ENCODE data around the gene SYNRG.
A peak's percentile ranks its signal among the peaks of the same experiment; 100 is the strongest.

Gene SYNRG

DNA sequence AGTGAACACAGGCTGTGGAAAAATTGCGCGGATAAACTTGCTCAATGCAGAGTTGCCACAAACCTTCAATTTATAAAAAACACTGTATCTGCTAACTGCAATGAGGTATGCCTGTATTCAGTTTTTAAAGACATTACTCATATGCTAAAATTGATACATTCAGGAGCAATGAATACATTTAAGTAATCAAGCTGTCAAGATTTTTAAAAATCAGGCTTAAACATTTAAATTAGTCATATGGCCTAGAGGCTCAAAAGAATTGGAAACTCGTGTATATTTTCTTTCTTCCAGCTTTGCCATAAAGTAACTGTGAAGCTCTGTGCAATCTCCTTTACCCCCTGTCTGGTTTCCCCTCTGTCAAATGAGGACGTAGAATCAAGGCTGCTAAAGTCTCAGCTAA lies 4.1 kb downstream of the SYNRG start:
- no peak for DNase-seq

DNA sequence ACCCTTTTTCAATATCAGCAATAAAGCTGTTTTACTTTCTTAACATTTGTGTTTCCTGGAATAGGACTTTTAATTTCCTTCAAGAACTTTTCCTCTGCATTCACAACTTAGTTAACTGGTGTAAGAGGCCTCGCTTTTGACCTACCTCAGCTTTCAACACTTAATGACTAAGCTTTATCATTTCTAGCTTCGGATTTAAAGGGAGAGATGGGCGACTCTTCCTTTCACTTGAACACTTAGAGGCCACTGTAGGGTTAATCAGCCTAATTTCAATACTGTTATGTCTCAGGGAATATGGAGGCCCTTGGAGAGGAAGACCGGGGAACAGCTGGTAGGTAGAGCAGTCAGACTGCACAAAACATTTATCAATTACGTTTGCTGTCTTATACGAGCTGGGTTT lies 4.7 kb downstream of the SYNRG start:
- DNase-seq = no peak

- DNase-seq = no peak
These were observed 11.1 kb downstream of the SYNRG start for GRCh38 chr17:37598145-37598544.

DNA sequence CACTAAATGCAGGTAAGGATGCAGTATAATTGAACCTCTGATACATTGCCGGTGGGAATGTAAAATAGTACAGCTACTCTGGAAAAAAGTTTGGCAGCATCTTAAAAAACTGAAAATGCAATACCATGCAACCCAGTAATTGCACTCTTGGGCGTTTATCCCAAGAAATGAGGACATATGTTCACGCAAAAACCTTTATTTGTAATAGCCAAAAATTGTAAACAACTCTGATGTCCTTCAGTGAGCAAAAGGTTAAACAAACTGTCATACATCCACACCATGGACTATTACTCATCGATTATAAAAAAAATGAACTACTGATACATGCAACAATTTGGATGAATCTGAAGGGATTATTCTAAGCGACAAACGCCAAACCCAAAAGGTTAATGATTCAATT lies 16.9 kb downstream of the SYNRG start:
- DNase-seq = no peak

DNA sequence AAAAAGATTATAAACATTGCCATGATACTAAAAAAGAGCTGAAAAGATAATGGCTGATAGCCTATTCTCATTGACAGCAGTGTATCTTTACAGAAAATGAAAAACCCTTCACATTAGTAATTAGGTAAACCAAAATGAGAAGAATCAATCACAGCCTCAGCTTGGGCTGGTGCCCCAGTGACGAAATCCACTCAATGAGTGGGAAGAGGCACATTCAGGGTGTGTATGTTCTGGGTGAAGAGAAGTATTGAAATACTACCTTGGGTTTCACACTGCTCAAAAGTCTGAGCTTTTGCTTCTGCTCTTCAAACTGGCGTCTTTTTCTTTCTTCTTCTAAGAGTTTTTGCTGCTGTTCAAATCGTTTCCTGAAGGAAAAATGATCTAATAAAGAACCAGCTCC lies 24.2 kb downstream of the SYNRG start:
- DNase-seq = no peak

GRCh38 chr17:37576281-37576680 lies 32.9 kb downstream of the SYNRG start:
- no peak for DNase-seq

DNA sequence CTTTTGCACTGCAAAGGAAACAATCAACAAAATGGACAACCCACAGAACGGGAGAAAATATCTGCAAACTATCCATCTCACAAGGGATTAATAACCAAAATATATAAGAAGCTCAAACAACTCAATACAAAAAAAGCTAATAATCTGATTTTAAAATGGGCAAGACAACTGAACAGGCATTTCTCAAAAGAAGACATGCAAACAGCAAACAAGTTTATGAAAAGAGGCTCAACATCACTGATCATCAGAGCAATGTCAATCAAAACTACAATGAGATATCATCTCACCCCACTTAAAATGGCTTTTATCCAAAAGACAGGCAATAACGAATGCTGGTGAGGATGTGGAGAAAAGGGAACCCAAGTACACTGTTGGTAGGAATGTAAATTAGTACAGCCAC lies 34.8 kb downstream of the SYNRG start:
- DNase-seq = no peak

GRCh38 chr17:37571674-37572073 lies 37.5 kb downstream of the SYNRG start:
- DNase-seq = no peak

- DNase-seq = peak; percentile 30 to 59
These were observed 38.6 kb downstream of the SYNRG start for GRCh38 chr17:37570527-37571093.

DNA sequence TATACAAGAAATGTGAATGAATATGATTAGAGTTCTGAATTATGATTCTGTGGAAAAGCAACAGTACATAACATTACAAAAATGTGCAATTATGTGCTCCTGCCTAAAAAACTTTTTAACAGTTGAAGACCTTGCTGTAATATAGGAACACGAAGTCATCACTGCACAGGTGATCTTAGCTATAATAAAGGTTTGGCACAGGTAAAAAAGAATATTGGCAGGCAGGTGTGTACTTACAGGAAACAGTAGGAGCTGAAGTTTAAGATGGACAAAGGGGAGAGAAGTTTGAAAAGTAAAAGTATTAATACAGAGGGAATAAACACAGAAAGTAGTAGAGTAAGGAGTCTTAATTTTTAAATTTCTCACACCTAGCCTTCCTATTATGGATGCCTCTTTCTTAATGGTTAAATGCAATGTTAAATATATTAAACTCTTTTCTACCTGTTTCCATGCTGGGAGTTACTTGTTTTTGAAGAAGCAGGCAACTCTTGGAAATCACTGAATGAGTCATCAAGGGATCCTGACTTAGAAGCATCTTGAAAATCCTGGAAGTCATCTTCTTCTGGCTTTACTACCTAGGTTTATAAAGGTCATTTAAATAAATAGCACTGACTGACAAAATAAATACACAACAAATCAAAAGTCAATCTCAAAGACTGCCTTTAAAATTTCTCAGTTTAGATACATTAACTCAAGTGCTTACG lies 40.7 kb downstream of the SYNRG start:
- DNase-seq = no peak

- DNase-seq = no peak
These were observed 41.7 kb downstream of the SYNRG start for GRCh38 chr17:37567538-37567937.

DNA sequence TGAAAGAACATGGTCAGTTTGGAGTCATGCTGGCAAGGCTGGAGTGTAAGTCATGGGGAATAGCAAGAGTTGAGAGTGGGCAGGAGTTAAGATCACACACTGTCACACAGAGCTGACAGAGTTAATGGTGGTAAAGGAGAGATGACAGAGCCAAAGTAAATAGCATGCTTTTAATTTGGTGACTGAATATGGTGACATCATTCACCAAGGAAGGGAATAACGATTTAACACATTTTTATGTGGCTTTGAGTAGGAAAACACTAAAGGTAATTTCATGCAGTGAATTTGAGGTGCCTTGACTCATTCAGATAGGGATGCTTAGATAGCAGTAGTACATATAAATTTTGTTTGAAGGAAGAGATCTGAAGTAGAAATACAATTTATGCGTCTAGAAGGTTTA lies 42.1 kb downstream of the SYNRG start:
- no peak for DNase-seq

DNA sequence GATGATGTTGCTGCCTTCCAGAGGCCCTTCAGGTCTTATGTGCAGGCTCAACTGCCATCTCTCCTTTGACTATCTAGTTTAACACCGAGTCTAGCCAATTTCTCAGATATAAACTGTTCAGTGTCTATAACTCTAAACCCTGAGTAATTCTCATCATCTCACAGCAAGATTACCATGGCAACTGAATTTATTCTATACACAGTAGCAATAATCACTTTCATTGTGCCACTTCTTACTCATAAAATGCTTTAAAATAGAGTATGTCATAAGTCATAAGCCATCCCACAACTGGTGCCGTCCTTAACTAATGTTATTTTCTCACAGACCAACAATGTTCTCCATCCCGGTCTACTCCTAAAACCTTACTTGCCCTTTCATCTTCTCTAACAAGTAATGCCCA lies 45.0 kb downstream of the SYNRG start:
- no peak for DNase-seq

DNA sequence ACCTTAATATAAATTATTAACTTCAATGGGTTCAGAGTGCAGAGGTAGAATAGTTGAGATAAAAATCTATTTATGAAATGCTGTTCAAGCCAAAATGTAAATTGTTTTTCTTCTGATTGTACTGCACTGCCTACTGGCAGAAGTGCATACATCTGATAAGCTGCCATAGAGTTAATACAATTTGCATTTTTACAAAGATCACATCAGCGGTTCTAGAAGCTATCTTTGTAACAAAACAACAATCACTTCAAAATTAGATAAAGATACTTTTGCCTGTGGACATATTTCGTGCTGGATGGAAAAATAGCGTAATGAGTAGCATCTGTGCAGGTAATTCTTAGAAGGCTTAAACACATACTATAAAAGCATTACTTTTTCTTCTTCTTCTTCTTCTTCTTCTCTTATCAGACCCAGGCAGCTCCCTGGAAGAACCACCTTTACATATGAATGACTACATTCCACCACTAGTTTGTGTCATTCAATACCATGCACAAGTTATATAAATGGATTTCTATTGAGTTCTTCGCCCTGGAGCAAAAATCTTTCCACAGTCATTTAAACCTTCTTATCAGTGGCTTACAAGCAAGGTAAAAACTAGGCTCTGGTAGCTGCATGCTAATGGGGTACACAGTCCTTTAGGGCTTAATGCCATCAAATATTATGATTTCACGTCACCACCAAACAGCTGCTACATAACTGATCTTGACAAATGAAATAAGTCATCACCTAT lies 47.0 kb downstream of the SYNRG start:
- no peak for DNase-seq

GRCh38 chr17:37558299-37558698 lies 50.9 kb downstream of the SYNRG start:
- no peak for DNase-seq

DNA sequence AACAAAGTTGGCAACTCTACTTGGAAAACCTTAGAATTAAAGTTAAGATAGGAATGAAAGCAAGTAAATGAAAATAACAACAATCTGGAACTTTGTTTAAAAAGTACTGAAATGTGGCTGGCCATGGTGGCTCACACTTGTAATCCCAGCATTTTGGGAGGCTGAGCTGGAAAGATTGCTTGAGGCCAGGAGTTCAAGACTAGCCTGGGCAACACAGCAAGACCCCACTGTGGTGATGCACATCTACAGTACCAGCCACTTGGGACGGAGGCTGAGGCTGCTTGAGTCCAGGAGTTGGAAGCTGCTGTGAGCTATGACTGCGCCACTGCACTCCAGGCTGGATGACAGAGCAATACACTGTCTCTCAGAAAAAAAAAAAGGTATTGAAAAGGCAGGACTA lies 51.7 kb downstream of the SYNRG start:
- no peak for DNase-seq

DNA sequence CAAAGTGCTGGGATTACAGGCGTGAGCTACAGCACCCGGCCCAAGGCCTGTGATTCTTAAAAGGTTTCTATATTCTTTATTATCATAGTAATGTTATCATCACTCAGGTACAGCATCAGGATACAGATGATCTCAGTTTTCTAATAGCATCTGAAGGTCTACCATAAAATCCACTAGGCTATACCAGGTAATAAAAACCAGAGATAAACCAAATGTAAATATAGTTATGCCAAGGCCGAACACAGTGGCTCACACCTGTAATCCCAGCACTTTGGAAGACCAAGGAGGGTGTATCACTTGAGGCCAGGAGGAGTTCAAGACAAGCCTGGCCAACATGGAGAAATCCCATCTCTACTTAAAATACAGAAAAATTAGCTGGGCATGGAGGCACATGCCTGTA lies 53.8 kb downstream of the SYNRG start:
- DNase-seq = no peak

- no peak for DNase-seq
These were observed 55.7 kb downstream of the SYNRG start for GRCh38 chr17:37553401-37553966.

DNA sequence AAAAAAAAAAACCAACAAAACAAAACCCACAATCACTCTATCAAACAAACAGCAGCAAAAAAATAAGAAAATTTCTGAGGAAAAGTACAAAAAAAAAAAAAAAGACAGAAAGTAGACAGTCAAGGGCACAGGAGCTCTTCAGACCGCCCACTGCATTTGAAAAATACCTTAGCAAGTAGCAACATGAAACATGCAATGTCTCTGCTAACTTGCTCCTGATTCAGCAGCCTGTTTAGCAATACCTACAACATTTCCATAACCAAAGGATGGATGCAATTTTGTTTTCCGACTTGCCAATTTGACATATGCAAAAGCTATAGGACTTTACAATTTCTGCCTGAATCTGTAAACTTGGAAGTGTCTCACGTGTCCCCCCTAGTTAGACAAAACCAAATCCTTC lies 57.4 kb downstream of the SYNRG start:
- DNase-seq = no peak

- no peak for DNase-seq
These were observed 61.2 kb downstream of the SYNRG start for GRCh38 chr17:37547986-37548385.

DNA sequence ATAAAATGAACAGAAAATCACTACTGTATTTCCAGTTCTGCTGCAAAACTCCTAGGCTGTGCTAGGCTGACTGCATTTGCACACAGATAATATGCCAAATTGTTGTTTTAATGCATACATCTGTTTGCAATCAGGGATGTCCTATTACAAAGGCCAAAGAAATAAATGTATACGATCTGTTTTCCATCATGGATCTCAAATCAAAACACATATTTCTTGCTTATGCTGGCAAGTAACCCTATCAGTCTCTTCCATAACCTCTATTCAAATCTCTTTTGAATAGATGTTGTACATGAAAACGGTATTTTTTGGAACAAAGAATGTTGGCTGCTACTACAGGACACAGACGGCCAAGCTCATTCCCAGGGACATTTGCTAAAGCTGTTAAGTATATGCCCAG lies 62.9 kb downstream of the SYNRG start:
- no peak for DNase-seq

DNA sequence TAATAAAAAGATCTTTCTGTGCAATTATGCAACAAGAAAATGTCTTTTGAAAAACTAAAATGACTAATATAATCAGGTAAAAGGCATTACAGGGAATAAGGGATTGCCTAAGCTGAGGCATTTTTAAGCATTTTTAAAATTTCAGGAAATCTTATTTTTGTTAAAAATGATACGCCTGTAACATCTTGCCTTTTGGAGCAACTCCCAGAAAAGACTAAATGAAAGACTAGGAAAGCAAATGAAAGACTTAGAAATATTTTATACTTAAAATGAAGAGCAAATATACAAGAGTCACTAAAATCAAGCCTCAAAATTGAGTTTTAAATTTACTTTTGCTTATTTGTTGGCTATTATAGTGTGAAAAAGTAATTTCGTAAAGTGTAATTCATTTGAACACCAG lies 63.7 kb downstream of the SYNRG start:
- DNase-seq = no peak

DNA sequence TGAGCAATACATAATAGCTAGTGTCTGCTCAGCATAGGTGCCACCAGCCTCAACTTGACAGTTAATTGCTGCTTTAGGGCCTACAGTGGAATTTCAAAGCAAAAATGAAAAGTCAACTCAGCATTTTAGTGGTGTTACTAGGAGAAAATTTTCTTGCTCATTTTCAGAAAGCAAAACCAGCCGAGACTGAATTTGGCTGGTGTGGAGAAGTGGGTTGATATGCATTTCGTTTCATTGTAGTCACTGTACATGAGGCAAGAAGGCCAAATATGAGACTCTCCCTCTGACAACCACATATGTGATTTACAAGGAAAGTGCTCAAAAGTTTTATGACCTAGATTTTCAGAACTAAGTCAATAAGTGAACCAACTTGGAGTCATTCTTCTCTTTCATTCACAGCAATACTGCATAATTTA lies 65.6 kb downstream of the SYNRG start:
- no peak for DNase-seq
